OCI-LY3 (cell line): ENCODE data around the gene NLGN1.

Experiments
- CTCF ChIP-seq: fragments of 200-600, 300-600 bp; sonication (generic); IDR thresholded peaks from 2 replicates; pipeline ENCODE4 v1.5.1; 2014; ENCODE audit warnings: antibody characterized with exemption, low read length, low read depth
- EZH2phosphoT487 ChIP-seq: fragments of 200-600 bp; shearing (Covaris generic); IDR thresholded peaks from 2 replicates; pipeline ENCODE4 v1.6.1; 2018; ENCODE audit warnings: antibody characterized with exemption, mixed run types, low read depth

- TF ChIP-seq CTCF (no peak), EZH2phosphoT487 (no peak)
Measured at GRCh38 chr3:173429076-173429475, 31.5 kb downstream of the NLGN1 start.
